Rectal smooth muscle tissue (tissue), 1 donor: ENCODE results near the gene DDR2.
A peak's percentile ranks its signal among the peaks of the same experiment; 100 is the strongest.

Experiments used
- H3K27ac ChIP-seq: one replicate; pipeline ENCODE4 v1.7.0; 2013; ENCODE audit warnings: low read depth, low read length, inconsistent platforms
- H3K27me3 ChIP-seq: one replicate; pipeline ENCODE4 v1.7.0; 2013; ENCODE audit warnings: low read length; ENCODE audit not compliant: control insufficient read depth, insufficient read depth
- H3K36me3 ChIP-seq: one replicate; pipeline ENCODE4 v1.7.0; 2013; ENCODE audit warnings: low read length; ENCODE audit not compliant: control insufficient read depth, insufficient read depth
- H3K4me1 ChIP-seq: one replicate; pipeline ENCODE4 v1.7.0; 2013; ENCODE audit warnings: low read length; ENCODE audit not compliant: control insufficient read depth, insufficient read depth
- H3K4me3 ChIP-seq: one replicate; pipeline ENCODE4 v1.7.0; 2013; ENCODE audit warnings: low read length
- H3K9ac ChIP-seq: one replicate; pipeline ENCODE4 v1.7.0; 2013; ENCODE audit warnings: low read length

Gene DDR2

DNA sequence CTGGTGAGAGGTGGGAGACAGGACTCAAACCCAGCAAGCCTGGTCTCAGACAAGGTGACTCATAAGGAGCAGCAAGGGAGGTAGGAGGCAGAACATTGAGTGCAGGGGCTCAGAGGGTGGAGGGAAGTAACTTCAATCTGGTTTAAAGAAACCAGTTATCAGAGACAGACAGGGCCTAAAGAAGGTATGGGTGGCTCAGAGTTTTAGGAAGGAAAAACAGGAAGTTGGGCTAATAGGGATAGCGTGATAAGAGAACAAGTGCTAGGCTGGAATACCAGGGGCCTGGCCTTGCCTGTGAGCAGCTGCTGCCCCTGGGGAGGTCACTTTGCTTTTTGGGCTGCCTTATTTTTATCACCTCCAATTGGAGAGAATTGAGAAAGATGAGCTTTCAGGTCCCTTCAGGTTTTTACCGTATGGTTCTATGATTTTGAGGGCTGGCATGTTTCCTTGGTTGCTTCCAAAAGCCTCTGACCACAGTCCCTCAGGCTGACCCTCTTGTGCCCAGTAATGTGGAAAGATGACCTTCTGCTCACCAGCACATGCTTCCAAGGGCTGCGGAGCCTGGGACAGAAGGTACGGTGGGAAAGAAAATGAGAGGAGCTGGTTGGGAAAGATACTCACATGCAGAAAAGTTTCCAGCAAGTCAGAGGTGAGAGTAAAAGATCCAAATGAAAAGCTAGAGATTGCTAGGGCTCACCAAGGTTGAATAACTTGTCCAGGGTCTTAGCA is 77.0 kb downstream of the DDR2 start:
- no peak overlapping the region for H3K4me3 ChIP-seq
- H3K36me3 ChIP-seq: no peaks in the 10 kb centered on the region
- H3K27me3 ChIP-seq: no peaks in the 10 kb centered on the region
- peaks cover 45% of the 10 kb centered on the region for H3K4me1 ChIP-seq
- peak overlapping the region; percentile 88 for H3K27ac ChIP-seq
- H3K9ac ChIP-seq: no peak overlapping the region

DNA sequence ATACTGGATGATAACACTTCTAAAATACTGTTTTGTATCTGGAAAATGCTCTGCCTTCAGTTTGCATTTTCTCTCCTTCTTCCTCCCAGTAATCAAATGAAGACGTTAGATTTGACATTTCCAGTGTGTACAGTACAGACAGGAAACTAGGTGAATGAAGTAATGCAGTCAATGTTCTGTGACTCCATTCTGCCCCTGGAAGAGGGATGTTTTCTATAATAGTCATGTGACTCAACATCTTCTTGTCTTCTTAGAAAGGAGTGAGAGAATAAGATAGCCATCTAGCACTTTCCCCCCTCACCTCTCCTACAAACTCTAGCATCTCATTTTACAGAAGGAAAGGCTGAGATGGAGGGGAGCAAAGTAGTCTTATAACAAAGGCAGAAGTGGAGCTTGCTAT is 77.6 kb downstream of the DDR2 start:
- peak overlapping the region; percentile 88 for H3K27ac ChIP-seq
- H3K27me3 ChIP-seq: no peaks in the 10 kb centered on the region
- H3K36me3 ChIP-seq: no peaks in the 10 kb centered on the region
- peaks cover 40% of the 10 kb centered on the region for H3K4me1 ChIP-seq
- H3K9ac ChIP-seq: no peak overlapping the region
- H3K4me3 ChIP-seq: no peak overlapping the region

DNA sequence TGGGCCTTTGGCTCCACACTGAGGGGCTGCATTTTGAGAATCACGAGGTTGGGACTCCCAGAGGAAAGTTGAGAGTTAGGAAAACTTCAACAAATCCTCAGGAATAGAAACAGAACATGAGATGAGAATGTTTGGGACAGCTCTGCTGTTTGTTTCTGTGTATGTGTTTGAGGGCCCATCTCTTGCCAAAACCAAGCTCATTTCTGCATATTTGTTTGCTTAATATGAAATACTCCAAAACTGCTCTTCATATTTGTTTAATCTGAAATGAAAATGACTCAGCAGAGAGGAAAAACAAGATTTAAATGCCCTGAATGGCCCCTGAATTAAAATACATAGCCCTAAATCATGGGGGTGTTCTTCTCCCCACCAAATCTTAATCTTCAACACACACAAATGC is 78.1 kb downstream of the DDR2 start:
- Histone ChIP-seq H3K4me3 (peak overlapping the region; percentile 45), H3K4me1 (peaks cover 35% of the 10 kb centered on the region), H3K27me3 (no peaks in the 10 kb centered on the region), H3K9ac (no peak overlapping the region), H3K36me3 (no peaks in the 10 kb centered on the region), H3K27ac (peak overlapping the region; percentile 88)

DNA sequence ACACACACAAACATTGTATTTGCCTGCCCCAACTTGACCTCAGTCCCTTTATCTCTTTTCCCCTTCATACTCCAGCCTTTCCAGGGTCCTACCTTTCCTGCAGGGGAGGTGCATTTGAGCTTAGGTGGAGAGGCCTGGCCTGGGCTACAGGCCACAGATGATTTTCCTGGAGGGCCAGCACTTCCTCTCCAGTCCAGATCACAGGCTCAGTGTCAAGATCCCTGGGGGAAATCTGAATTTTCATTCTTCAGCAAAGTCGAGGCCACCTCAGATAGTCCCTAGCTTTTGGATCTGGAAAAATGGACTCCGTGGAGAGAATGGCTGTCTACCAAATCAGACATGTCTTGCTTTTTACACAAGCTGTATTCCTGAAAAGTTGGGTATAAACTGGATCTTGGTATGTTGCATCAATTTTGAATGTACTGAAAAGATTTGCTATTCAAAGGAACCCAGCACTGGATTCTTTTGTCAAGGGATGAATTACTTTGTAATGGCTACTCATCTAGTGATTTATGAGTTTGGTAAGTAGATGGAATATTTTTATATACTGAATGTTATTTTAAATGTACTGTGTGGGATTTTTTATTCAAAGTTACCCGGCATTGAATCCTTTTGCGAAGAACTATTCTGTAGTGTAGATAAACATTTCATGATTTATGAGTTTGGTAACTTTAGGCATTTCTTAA is 78.7 kb downstream of the DDR2 start:
- no peaks in the 10 kb centered on the region for H3K27me3 ChIP-seq
- peak overlapping the region; percentile 45 for H3K4me3 ChIP-seq
- no peaks in the 10 kb centered on the region for H3K36me3 ChIP-seq
- H3K9ac ChIP-seq: no peak overlapping the region
- peaks cover 34% of the 10 kb centered on the region for H3K4me1 ChIP-seq
- H3K27ac ChIP-seq: peak overlapping the region; percentile 88

DNA sequence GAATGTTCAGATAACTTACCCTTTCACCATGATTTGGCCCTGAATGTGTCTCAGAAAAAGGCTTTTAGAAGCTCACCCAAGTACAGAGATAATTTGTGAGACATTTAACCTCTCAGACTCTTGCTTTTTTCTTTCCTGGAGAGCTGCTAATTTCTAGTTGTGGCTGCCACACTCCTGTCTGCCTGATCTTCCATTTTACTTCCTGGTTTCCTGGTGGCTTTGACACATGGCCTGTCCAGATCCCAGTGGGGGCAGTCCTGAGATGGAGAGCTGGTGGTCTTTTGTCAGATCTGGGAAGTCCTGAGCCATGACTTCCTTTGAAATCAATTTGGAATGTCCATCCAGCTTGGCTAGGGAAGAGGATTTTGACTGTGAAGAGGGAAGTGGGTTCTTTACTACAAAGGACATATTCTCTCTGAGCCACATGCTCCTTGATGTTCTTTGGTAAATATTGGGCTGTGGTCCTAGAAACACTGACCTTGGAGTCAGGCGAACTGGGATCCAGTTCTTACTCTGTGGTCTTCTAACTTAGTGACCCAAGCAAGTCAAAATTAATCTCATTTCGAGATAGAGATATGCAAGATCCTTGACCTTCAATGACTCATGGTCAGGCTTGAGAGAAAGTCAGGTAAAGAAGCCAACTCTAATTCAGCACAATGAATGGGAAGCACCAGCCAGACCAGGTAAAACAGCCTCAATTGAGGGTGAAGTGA is 80.2 kb downstream of the DDR2 start:
- H3K4me3 ChIP-seq: no peak overlapping the region
- H3K36me3 ChIP-seq: no peaks in the 10 kb centered on the region
- H3K27ac ChIP-seq: peak overlapping the region; percentile 69
- no peak overlapping the region for H3K9ac ChIP-seq
- H3K4me1 ChIP-seq: peaks cover 31% of the 10 kb centered on the region
- no peaks in the 10 kb centered on the region for H3K27me3 ChIP-seq

DNA sequence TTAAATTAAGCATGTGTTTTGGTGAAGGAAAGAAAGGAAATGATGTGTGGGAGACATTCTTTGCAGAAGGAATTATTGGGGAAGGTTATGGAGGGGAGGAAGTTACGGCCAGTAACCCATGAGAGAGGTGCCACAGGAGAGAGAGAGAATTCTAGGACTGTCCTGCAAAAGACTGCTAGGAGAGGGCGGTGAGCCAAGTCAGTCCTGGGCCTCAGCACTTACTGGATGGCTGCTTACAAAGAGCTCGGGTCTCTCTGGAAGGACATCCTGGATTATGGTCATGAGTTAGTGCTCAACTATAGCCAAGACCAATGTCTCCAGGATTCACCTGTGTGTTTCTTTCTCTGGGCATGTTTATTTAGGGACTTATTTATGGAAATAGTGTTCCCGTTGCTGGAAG is 83.9 kb downstream of the DDR2 start:
- H3K27me3 ChIP-seq: no peaks in the 10 kb centered on the region
- no peaks in the 10 kb centered on the region for H3K36me3 ChIP-seq
- H3K9ac ChIP-seq: no peak overlapping the region
- peak overlapping the region; percentile 41 for H3K27ac ChIP-seq
- no peak overlapping the region for H3K4me3 ChIP-seq
- H3K4me1 ChIP-seq: peaks cover 12% of the 10 kb centered on the region

DNA sequence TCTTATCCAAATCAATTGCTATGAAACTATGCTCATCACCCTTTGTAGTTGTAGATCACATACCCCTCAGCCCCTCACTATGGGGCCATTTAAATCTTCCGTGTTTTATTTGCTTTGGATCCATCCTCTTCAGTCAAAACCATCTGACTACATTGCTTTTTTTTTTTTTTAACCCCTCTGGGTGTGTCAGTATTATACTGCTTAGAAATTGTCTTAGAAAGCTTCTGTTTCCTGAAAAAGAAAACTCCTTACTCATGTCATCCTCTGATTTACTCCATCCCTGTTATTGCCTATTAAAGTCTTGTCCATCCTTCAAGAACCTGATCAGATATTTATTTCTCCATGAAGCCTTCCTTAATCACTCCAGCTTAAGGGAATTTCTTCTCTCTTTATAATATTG is 84.3 kb downstream of the DDR2 start:
- H3K4me1 ChIP-seq: peaks cover 12% of the 10 kb centered on the region

DNA sequence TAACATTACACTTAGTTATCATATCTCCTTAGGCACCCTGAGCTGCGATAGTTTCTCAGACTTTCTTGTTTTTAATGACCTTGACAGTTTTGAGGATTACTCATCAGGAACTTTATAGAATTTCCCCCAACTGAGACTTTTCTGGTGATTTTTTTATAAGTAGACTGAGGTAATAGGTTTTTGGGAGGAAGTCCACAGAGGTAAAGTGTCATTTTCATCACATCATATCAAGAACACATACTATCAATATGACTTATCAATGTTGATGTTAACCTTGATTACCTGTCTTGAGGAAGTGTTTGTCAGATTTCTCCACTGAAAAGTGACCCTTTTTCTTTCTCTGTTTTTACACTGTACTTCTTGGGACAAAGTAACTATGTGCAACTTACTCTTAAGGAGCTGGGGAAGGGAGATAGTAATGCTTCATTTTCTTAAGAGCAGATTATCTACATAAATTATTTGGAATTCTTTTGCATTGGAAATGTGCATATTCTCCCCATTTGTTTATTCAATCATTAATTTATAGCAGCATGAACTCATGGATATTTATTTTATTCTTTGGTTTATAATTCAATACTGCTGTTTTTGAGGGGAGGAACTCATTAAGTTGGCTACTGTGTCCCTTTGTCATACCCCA is 85.4 kb downstream of the DDR2 start:
- Histone ChIP-seq H3K4me3 (no peak overlapping the region), H3K27me3 (no peaks in the 10 kb centered on the region), H3K36me3 (no peaks in the 10 kb centered on the region), H3K9ac (no peak overlapping the region), H3K4me1 (peaks cover 10% of the 10 kb centered on the region), H3K27ac (peak overlapping the region; percentile 8)

More for the DNA sequence above, 84.3 kb downstream of the DDR2 start:
- Histone ChIP-seq H3K27me3 (no peaks in the 10 kb centered on the region), H3K4me3 (no peak overlapping the region), H3K27ac (peak overlapping the region; percentile 41), H3K36me3 (no peaks in the 10 kb centered on the region), H3K9ac (no peak overlapping the region)

DNA sequence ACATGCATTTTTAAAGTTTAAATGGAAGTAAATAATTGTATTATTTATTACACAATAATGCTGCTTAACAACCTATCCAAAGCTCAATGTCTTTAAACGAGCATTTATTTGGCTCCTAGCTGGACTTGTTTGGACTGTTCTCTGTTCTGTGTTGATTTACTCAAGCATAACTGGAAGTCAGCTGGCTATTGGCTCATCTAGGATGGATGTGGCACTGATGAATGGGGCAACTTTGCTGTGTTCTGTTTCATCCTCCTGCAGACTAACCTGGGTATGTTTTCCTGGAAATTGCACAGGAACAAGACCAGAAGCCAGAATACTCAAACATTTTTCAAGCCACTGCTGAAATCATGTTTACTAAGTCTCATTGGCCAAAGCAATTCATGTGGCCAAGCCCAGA is 87.4 kb downstream of the DDR2 start:
- H3K27me3 ChIP-seq: no peaks in the 10 kb centered on the region
- no peaks in the 10 kb centered on the region for H3K36me3 ChIP-seq
- no peak overlapping the region for H3K9ac ChIP-seq
- peaks cover 8% of the 10 kb centered on the region for H3K4me1 ChIP-seq
- H3K27ac ChIP-seq: no peak overlapping the region
- H3K4me3 ChIP-seq: no peak overlapping the region

DNA sequence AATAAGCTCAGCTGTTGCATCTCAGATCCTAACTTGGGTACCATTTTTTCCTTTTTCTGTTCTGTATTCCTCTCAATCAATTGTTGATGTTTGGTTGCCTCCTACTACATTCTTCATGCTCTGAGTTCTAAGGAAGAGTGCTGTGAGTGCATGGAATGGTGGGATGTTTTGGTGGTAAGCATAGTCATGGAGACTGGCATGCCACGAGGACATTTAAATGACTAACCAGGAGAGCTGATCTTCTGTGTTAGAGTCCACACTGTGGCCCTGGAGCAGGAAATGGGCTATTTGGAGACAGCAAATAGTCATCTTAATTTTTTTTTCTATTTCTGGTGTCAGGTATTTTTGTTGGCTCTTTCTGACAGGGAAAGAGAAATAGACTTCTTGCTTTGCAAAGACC is 88.7 kb downstream of the DDR2 start:
- Histone ChIP-seq H3K27me3 (no peaks in the 10 kb centered on the region), H3K36me3 (no peaks in the 10 kb centered on the region), H3K4me1 (peaks cover 8% of the 10 kb centered on the region), H3K27ac (no peak overlapping the region), H3K4me3 (no peak overlapping the region), H3K9ac (no peak overlapping the region)

DNA sequence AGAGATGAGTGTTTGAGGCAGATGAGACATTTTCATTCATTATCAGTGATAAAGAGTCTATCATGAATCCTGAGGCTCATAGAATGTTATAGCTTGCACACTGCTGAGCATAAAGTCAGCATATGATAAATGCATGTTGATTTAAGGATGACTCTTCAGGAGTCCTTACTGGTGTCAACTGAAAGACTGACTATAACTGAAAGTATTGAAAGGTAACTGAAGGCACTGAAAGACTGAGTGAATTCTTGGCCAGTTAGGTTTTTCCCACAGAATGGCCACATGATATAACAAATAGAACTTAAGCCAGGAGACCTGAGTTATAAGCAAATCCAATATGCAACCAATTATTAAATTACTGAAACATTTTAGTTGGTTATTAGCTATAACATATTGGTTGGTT is 89.2 kb downstream of the DDR2 start:
- Histone ChIP-seq H3K4me1 (peaks cover 5% of the 10 kb centered on the region), H3K9ac (no peak overlapping the region), H3K4me3 (no peak overlapping the region), H3K36me3 (no peaks in the 10 kb centered on the region), H3K27me3 (no peaks in the 10 kb centered on the region), H3K27ac (no peak overlapping the region)

DNA sequence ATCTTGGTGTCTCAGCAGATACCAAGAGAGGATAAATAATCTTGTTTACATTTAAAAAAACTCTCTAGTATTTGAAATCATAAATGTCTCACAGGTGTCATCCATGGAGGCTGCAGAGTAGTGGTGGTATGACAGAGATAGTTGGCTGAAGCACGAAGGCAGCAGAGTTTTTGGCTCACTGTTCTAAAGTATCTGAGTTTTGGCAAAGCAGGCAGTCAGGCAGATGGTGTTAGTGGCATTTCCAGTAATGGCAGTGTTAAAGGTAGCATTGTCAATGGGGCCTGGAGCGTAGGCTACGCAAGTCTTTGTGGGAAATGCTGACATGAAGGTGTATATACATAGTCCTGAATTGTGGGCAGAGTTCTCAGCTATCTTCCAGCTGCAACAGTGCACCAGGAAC is 89.8 kb downstream of the DDR2 start:
- no peaks in the 10 kb centered on the region for H3K36me3 ChIP-seq

More for the DNA sequence above, 89.8 kb downstream of the DDR2 start:
- Histone ChIP-seq H3K4me1 (peaks cover 5% of the 10 kb centered on the region), H3K27me3 (no peaks in the 10 kb centered on the region), H3K9ac (no peak overlapping the region), H3K4me3 (no peak overlapping the region), H3K27ac (peak overlapping the region; percentile 38)
